GM19193 (cell line): ENCODE data around the gene GSTT4.
"Not testable (repeated sequence)": the region's sequence is repeated elsewhere in the genome, so short reads cannot be mapped to it uniquely, and the experiment has no call there.

Source experiments
- POLR2A ChIP-seq: IDR thresholded peaks from 4 replicates; pipeline ENCODE4 v1.6.1; 2011; ENCODE audit not compliant: insufficient read depth, insufficient read length; ENCODE audit errors: extremely low read depth

Gene GSTT4

DNA sequence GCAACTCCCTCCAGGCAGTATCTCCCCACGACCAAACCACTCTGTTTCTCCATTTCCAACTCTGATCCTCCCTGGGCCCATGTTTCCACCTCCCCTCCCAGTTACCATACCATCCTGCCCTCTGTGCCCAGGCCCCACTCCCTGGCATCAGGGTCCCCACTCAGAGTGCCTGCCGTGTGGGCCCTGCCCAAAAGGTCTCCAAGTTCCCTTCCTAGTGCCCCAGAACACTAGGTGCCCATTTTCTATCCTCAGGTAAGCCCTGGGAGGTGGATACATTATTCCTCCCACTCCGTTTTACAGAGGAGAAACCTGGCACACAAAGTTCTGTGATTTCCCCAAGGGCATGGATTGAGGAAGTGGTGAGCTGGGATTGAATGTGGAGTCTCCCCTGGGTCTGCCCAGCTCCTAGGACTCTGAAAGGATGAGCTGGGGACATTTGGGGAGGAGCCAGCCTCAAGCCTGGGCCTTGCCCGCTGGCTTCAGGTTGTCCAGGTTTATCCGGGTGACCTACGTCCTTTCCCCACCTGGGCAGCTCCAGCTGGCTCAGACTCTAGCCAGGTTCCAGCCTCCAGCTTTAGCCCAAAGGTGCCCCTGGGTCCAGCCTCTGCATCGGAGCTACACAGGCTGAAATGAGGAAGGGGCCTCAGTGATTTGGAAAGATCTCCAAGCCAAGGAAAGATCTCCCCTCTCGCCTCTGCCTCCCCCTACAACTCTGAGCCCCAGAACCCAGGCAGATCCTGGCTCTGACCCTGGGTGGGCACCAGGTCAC lies 2.2 kb upstream of the GSTT4 start:
- TF ChIP-seq POLR2A: no peak

DNA sequence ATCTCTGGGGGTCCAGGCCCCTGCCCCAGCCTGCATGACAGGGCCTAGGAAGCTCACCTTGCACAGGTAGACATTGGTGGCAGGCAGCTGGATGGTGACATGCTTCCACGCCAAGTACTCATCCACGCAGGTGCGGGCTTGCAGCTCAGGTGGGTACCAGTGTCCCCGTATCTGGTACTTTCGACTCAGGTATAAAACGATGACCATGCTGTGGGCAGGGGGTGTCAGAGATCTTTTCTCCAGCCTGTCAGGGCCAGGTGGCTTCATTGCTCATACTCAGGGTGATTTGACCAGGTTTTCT lies 1.6 kb upstream of the GSTT4 start:
- no peak for TF ChIP-seq POLR2A

DNA sequence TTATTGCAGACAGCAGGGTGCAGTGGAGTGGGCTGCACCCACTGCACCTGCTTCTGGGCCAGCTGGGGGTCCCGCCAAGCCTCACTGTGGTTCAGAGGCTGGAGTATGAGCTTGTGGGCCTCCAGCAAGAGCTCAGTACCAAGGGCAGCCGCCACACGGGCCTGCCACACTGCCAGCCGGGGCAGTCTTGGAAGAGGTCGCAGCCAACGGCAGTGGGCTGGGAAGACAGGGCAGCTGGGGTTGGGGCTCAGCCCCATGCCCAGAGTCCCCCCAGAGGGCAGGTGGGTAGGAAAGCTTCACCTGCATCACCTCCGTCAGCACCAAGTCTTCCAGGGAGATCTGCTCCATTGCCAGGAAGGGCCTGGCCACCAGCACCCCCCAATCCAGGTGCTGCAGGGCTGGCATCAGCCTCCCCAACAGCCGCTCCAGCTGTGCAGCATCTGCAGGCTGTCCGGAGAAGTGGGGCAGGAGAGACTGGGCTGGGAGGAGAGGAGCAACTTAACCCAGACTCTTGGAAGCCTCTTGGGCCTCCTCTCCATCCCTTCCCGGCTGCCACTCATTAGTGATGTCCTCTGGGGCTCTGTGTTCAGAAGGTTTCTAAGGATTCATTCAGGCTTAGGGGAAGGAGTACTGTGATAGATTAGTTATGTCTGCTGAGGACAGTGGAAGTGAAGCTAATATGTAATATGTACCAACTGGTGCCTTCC lies 1.1 kb upstream of the GSTT4 start:
- no peak for TF ChIP-seq POLR2A

- no peak for TF ChIP-seq POLR2A
Observed at GRCh38 chr22:24003887-24004286, 1.4 kb downstream of the GSTT4 start.

DNA sequence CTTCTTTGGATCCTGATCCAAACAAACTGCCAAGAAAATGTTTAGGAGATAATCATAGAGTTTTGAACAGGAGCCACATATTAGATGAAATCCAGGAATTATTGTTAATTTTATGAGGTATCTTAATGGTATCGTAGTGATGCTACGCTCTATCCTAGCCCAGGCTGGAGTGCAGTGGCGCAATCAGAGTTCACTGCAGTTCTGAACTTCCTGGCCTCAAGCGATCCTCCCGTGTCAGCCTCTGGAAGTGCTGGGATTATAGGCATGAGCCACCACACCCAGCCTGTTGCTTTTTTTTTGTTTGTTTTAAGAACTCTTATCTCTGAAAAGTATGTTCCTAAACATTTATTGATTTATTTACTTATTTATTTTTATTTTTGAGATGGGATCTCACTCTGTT lies 2.4 kb downstream of the GSTT4 start:
- TF ChIP-seq POLR2A: no peak

DNA sequence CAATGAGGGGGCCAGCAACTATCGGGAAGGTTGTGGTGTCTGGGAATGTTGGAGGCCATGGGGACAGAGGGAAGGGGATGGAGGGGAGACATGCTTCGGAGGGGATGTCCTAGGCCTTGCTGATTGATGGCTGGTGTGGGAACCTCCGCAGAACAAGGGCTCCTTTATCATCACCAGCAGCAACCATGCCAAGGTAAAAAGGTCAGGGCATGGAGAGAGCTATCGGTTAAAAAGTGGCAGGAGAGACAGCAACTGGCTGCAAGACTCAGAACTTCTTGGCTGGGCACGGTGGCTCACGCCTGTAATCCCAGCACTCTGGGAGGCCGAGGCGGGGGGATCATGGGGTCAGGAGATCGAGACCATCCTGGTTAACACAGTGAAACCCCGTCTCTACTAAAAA lies 3.0 kb downstream of the GSTT4 start:
- no peak for TF ChIP-seq POLR2A

DNA sequence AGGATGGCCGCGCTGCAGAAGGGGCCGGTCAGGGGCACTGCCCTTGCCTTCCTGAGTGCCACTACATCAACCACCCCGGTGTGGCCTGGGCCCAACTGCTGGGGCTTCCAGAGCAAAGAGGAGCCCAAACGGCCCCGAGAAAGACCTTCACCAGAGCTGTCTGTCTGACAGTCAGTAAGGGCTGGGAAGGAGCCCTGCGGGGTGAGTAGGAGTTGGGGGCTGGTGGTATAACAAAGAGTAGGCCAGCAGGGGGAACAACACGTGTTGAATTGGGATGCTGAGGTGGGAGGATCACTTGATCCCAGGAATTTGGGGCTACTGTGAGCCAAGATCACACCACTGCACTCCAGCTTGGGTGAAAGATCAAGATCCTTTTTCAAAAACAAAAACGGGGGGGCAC lies 3.9 kb downstream of the GSTT4 start:
- TF ChIP-seq POLR2A: no peak

GRCh38 chr22:23997092-23997491 lies 8.2 kb downstream of the GSTT4 start:
- TF ChIP-seq POLR2A: no peak

DNA sequence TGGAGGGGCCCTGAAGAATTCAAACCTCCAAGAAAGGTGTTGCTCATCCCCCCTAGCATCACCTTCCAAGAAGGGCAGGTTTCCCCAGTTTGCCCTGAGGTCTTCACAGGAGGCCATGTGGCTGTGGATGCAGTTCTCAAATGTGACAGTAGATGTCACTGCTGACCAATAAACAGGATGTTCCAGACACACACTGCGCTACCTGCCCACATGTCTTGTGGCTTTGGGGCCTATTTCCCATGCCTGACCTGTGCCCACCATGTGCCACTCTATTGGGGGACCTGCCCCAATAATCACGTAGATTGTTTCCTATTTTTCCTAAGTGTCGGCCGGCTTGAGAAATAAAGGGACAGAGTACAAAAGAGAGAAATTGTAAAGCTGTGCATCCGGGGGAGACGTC lies 20.8 kb downstream of the GSTT4 start:
- no peak for TF ChIP-seq POLR2A

GRCh38 chr22:23979557-23980240 lies 25.6 kb downstream of the GSTT4 start, which contains the start of gene GSTT2:
TSS of gene GSTT2 (plus strand) at chr22:23980134.
- TF ChIP-seq POLR2A: not testable (repeated sequence)

DNA sequence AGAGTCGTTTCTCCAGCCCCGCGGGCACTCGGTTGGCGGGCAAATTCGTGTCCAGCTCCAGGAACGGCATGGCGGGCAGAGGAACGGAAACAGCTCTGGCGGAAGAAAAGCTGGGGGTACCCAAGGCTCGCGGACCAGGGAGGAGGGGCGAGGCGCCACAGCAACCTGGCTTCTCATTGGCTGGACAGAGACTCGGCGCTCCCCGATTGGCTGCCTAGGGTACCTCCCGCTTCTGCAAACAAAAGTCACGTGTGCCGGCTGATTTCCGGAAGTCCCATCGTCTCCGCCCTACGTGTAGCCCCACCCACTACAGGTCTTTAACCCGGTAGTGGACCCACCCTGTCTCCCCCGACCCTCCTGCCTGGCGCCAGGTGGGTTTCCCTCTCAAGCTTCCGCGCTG lies 30.9 kb downstream of the GSTT4 start, which contains the start of gene DDT:
Gene DDT, minus strand, starts transcription at position 97 of the 400 bp plus-strand sequence. Its CDS starts 27 bp downstream, at position 70.
- not testable (repeated sequence) for TF ChIP-seq POLR2A

GRCh38 chr22:23970816-23971486 lies 34.3 kb downstream of the GSTT4 start:
- TF ChIP-seq POLR2A: peak; percentile 28

DNA sequence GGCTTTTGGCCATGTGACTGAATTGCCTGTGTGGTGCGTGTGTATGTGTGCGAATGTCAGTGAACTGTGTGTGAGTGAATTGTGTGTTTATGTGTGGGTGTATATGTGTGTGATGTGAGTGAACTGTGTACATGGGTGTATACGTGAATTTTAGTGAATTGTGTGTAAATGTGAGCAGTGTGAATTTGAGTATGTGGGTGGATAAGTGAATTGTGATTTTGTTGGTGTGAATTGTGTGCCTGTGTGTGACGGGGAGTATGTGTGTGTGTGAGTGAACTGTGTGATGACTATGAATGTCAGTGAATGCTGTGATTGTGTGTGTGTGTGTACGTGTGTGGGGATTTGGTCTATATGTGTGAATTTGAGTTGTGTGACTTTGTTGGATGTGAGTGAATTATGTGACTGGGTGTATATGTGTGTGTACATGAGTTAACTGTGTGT lies 35.0 kb downstream of the GSTT4 start:
- TF ChIP-seq POLR2A: no peak

DNA sequence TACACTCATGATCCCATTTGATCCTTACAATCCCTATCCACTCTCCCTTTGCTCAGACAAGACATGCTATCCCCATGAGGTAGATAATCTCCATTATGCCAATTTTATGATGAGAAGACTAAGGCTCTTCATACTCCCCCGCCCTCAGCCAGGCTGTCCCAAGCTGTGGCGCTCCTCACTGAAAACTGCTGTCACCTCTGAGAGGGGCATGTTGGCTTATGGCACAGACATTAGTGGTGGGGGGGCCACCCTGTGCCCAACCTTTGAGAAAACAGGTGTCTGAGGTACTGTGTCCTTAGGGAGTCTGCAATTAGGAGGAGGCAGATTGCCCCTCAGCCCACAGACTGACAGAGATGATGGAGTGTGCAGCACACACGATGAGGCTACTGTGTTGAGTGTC lies 36.2 kb downstream of the GSTT4 start:
- TF ChIP-seq POLR2A: no peak

DNA sequence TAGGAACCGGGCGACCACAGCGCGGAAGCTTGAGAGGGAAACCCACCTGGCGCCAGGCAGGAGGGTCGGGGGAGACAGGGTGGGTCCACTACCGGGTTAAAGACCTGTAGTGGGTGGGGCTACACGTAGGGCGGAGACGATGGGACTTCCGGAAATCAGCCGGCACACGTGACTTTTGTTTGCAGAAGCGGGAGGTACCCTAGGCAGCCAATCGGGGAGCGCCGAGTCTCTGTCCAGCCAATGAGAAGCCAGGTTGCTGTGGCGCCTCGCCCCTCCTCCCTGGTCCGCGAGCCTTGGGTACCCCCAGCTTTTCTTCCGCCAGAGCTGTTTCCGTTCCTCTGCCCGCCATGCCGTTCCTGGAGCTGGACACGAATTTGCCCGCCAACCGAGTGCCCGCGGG lies 38.7 kb downstream of the GSTT4 start, which contains the start of gene DDTL:
Gene DDTL, plus strand, starts transcription at position 321 of the 400 bp plus-strand sequence. Its CDS starts 27 bp downstream, at position 348.
- not testable (repeated sequence) for TF ChIP-seq POLR2A
